ENCODE data around the gene CSPG5.

The CSPG5 gene

GRCh38 chr3:47578691-47579632 is at the start of gene CSPG5:
TSS of gene CSPG5 (minus strand) at chr3:47578865. CDS start at chr3:47578693, 172 bp downstream.
- DNase-seq (ENCODE audit: low read depth, low spot score), result no peak

DNA sequence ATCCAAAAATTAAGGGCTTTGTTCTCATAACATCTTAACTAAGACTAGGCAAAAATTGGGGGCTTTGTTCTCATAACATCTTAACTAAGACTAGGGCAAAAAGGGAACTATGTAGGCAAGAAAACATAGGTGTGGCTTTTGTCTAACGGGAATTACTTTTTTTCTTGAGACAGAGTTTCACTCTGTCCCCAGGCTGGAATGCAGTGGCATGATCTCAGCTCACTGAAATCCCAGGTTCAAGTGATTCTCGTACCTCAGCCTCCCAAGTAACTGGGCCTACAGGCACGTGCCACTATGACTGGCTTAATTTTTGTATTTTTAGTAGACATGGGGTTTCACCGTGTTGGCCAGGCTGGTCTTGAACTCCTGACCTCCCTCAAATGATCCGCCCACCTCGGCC is 49.8 kb upstream of the CSPG5 start:
- no peak for DNase-seq (ENCODE audit: low read depth, low spot score)

GRCh38 chr3:47622671-47623461 is 44.2 kb upstream of the CSPG5 start:
- DNase-seq (ENCODE audit: low read depth, low spot score), result no peak

DNA sequence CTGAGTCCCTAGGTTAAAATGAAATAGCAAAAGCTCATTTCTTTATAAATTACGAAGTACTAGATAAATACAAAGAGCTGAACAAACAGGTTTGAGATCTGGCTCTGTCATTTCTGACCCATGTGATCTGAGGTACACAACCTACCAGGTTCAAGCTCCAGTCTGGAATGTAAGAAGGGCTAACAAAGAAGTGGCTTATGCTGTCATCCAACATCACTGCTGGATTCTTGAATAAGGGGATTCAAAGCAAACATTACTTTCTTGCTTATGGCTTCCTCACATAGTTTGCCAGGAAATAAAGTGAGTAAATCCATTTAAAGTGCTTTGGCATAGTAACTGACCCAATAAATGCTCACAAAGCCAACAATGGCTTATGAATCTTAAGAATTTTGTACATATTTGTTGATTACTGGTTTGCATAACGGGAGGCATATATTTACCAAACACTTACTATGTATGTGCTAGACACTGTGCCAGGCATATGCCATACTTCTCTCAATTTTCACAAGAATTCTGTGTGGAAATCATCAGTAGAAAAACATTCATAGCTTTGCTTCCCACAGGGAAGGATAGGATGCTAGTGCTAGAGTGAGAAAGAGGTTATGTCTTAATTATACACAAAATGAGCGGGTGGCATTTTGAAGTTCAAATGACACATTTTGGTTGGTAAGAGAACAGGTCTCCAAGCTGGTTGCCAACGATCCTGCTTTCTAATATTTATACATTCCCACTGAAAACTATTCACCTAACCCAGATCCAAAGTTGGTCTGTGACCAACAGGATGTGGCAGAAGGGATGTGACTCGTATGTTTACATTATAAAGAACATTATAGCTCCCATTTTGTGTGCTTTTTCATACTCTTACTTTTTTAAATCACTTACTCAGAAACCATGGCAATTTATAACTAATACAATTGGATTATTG is 38.7 kb upstream of the CSPG5 start:
- no peak for DNase-seq (ENCODE audit: low read depth, low spot score)

- no peak for DNase-seq (ENCODE audit: low read depth, low spot score)
Measured at GRCh38 chr3:47614788-47615187, 36.1 kb upstream of the CSPG5 start.

DNA sequence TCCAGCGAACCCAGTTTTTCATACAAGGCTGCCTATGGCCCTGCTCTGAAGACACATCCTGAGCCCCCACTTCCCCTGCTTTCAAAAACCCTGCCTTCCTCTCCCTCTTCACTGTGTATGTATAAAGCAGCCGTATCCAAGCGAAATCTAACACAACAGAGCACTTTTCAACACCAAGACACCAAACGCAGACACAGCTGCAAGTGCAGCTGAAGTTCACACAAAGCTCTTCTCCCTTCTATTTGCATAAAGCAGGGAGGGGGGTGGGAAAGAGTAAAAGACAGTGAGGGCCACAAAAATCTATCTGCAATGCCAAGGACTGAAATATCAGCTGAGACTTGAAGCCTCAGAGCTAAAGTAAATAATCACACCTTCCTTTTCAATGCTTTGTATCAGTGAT is 35.1 kb upstream of the CSPG5 start:
- no peak for DNase-seq (ENCODE audit: low read depth, low spot score)

- no peak for DNase-seq (ENCODE audit: low read depth, low spot score)
Measured at GRCh38 chr3:47612879-47613278, 34.2 kb upstream of the CSPG5 start.

DNA sequence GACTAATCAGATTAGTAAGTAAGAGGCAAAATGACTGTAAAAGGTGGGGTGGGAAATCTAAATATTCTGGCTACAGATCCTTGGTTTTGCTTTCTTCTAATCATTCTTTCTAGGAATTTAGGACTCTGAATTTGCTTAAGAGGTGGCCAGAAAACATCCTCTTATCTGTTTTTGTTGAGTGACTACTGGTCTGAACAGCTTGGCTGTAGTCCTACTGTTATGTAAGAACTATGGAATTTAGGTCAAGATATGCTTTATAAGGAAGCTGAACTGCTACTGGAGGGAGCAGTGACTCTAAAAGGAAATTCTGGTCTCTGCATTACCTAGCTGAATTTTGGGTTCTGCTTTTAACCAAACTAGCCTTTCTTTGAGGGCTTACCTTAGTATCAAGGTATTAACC is 33.5 kb upstream of the CSPG5 start:
- no peak for DNase-seq (ENCODE audit: low read depth, low spot score)

DNA sequence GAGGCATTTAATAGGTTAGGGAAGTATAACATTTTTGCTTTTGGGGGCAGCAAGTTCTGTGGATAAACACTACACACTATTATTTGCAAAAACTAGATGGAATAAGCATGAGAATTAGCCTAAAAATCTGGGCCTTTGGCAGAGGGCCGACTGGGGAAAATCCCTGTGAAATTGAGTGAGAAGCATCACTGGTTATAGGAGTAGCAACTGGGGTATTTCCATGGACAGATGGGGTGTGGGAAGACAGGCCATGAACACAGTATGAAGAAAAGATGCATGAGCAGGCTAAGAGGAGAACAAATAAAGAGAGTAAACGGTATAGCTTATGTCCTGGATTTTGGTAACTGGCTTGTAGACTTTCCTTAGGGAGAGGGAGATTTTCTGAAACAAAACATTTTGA is 32.9 kb upstream of the CSPG5 start:
- DNase-seq (ENCODE audit: low read depth, low spot score), result no peak

GRCh38 chr3:47610583-47610982 is 31.9 kb upstream of the CSPG5 start:
- DNase-seq (ENCODE audit: low read depth, low spot score), result no peak

GRCh38 chr3:47607335-47607734 is 28.7 kb upstream of the CSPG5 start:
- no peak for DNase-seq (ENCODE audit: low read depth, low spot score)

GRCh38 chr3:47606165-47606564 is 27.5 kb upstream of the CSPG5 start:
- DNase-seq (ENCODE audit: low read depth, low spot score), result no peak

DNA sequence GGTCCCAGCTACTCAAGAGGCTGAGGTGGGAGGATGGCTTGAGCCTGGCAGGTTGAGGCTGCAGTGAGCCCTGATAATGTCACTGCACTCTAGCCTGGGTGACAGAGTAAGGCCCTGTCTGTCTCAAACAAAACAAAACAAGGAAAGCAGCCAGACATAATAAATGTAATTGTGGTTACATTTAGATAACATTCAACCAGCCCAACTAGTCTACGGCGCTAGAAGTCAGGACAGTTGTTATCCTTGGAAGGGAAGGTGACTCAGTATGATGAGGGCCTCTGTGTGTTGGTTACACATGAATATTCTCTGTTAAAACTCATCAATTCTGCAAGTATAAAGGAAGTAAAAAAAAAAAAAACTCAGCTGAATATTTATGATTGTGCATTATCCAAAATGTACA is 27.0 kb upstream of the CSPG5 start:
- no peak for DNase-seq (ENCODE audit: low read depth, low spot score)

DNA sequence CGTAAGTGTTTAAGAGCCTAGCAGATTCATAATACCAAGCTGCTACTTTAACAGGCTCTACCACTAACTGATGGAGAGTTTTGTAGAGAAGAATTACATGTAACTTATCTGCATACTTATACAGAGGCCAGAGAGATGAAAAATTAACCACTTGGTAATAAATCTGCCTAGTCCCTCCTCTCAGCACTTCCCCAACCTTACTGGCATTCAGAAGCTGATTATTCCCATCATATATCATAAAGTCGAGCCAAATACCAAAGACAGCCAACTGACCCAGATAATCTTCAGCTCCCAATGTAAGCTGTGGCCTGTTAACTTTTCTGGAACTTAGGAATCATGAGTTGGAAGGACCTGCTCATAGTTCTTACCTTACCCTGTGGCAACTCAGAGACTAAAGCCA is 25.5 kb upstream of the CSPG5 start:
- DNase-seq (ENCODE audit: low read depth, low spot score), result no peak

GRCh38 chr3:47603332-47603731 is 24.7 kb upstream of the CSPG5 start:
- DNase-seq (ENCODE audit: low read depth, low spot score), result no peak

DNA sequence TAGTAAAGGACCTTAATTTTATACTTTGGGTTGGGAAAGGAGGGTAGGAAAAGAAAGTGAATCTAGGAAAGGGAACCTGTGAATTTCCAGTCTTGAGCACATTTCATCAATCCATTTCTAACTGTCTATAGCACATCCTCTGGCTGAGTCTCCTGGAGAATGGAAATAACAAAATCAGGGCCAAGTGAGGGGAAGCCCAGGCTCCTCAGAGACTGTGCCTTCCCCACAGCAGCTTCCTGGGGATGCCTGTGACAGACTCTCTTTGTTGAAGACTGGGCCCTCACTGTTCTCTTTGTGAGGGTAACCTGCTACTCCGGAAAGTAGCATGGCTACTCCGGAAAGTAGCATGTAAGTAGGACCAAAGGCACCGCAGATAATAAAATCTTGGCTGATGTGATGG is 22.6 kb upstream of the CSPG5 start:
- no peak for DNase-seq (ENCODE audit: low read depth, low spot score)

GRCh38 chr3:47594792-47595191 is 16.1 kb upstream of the CSPG5 start:
- no peak for DNase-seq (ENCODE audit: low read depth, low spot score)

- no peak for DNase-seq (ENCODE audit: low read depth, low spot score)
Measured at GRCh38 chr3:47592066-47592795, 13.6 kb upstream of the CSPG5 start.

GRCh38 chr3:47590216-47590615 is 11.6 kb upstream of the CSPG5 start:
- DNase-seq (ENCODE audit: low read depth, low spot score), result no peak

DNA sequence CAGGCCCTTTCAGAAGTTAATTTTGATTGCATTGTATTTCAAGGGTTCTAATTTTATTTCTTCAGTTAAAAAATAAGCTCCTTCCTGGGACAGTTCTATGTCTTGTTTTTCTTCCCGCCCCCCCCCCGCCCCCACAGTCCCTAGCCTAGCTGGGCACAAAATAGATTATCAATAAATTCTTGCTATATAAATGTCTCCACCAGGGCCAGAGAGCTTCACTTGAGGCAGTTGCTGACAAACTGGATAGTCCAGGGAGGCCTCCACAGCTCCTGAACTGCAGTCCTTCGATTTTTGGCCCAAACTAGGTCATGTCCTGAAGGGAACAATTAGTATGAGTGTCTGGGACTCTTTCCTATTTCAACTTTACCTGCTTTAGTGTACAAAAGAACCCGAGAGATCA is 9.9 kb upstream of the CSPG5 start:
- no peak for DNase-seq (ENCODE audit: low read depth, low spot score)

GRCh38 chr3:47588053-47588452 is 9.4 kb upstream of the CSPG5 start:
- DNase-seq (ENCODE audit: low read depth, low spot score), result no peak
